GM19025 (cell line): ENCODE results near the gene WHAMM.
"Not testable (repeated sequence)": the region's sequence is repeated elsewhere in the genome, so short reads cannot be mapped to it uniquely, and the experiment has no call there.

Source experiments
- ATAC-seq: cut with Tn5 transposase; IDR thresholded peaks from one replicate; pipeline ENCODE4 v1.9.1; 2021; ENCODE audit warnings: mild to moderate bottlenecking, low read depth, moderate library complexity; ENCODE audit not compliant: unreplicated experiment

The WHAMM gene, protein sequence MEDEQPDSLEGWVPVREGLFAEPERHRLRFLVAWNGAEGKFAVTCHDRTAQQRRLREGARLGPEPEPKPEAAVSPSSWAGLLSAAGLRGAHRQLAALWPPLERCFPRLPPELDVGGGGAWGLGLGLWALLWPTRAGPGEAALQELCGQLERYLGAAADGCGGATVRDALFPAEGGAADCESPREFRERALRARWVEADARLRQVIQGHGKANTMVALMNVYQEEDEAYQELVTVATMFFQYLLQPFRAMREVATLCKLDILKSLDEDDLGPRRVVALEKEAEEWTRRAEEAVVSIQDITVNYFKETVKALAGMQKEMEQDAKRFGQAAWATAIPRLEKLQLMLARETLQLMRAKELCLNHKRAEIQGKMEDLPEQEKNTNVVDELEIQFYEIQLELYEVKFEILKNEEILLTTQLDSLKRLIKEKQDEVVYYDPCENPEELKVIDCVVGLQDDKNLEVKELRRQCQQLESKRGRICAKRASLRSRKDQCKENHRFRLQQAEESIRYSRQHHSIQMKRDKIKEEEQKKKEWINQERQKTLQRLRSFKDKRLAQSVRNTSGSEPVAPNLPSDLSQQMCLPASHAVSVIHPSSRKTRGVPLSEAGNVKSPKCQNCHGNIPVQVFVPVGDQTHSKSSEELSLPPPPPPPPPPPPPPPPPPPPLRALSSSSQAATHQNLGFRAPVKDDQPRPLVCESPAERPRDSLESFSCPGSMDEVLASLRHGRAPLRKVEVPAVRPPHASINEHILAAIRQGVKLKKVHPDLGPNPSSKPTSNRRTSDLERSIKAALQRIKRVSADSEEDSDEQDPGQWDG

GRCh38 chr15:82809308-82810060 lies at the start of gene WHAMM:
WHAMM (plus strand) TSS chr15:82809628; CDS start chr15:82809727, 99 bp downstream.
- ATAC-seq, result peak; percentile 86

DNA sequence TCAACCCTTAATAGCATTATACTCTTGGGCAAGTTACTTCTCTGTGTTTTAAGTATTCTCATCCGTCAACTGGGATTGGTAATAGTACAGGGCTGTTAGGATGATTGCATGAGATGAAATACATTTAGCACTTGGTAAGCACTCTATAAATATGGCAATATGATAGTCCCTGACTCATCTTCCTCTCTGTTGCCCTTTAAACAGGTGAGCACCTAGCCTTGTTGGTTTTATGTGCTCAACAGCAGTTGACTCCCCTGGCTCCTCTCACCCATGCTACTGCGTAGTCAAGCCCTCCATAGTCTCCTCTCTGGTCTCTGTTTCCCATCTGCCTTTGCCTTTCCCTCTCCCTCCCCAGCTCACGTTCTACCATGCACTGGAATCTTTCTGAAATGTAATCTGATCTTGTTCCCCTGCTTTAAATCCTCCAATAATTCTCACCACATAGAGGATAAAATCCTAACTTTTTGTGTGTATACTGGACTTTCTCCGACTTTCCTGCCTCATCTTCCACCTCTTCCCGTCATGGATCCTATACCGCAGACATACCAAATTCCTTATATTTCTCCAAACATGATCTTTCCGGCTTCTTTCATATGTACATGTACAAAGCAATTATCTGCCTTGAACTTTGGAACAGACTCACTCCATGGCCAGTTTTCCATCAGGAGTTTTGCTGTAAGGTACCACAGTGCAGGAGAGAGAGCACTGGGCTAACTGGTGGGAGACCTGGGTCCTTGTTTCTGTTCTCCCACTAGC lies 45.9 kb upstream of the WHAMM start:
- ATAC-seq, result no peak

- no peak for ATAC-seq
These were observed 45.3 kb upstream of the WHAMM start for GRCh38 chr15:82764117-82764490.

DNA sequence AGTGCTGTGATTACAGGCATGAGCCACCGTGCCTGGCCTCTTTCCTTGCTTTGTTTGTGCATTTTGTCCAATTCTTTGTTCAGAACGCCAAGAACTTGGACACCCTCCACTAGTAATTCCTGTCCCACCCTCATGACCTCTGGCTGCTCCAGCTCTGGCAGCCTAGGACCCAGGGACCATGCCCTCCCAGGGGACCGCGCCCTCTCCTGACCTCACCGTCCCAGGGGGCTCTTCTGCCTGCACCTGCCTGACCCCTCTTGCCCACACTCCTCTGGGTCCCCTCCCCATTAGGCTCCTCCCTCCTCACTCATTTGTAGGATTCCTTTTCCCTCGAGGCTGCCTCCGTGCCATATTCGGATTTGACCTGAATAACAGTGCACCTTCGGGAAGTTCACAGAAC lies 44.7 kb upstream of the WHAMM start:
- no peak for ATAC-seq

- ATAC-seq, result not testable (repeated sequence)
These were observed 43.2 kb upstream of the WHAMM start for GRCh38 chr15:82766201-82766600.

GRCh38 chr15:82767163-82767829 lies 42.1 kb upstream of the WHAMM start:
- no peak for ATAC-seq

GRCh38 chr15:82768414-82769054 lies 40.9 kb upstream of the WHAMM start:
- ATAC-seq, result no peak

DNA sequence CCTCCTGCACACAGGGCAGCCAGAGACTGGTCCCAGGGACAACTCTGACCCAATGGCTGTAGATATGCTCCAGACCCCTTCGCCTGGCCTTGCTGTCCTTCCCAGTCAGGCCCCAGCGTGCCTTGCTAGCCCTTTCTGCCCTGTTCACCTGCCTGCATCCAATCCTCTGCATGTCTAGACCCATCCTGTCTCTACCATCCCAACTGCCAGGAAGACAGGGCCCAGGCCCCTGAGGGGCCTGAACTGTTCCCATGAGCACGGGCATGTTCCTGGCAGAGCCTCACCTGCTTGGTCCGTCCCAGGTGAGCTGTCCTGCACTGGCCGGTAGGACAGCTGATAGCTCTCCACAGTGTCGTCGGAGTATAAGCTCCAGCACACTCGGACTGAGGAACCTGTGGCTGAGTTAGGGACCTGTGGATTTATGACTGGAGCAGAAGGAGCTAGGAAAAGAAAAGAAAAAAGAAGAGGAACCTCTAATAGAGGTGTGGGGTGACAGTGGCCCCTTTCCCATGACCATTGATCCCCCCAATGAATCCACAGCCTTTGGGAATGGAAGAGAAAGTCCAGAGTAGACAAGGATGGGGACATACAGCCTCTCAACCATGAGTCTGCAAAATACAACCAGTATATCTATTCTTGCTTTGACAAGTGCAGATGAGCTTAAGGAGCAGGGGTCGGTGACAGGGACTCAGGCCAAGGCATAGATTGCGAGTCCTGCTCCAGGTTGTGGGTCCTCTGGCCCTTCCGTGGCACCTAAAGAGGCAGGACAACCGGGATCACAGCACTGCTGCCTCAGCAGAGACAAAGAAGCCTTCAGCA lies 37.4 kb upstream of the WHAMM start:
- no peak for ATAC-seq

DNA sequence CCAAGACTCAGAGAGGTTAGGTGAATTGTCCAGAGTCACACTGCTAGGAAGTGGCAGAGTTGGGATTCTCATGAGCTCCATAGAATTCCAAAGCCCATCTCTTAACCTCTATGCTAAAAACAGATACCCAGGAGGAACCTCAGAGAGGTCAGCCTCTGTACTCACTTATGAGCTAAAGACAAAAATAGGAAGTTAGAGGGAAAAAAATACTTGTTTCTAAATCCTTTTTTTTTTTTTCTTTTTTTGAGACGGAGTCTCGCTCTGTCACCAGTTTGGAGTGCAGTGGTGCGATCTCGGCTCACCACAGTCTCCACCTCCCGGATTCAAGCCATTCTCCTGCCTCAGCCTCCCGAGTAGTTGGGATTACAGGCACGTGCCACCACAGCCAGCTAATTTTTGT lies 34.9 kb upstream of the WHAMM start:
- no peak for ATAC-seq

GRCh38 chr15:82778755-82779154 lies 30.7 kb upstream of the WHAMM start:
- no peak for ATAC-seq

GRCh38 chr15:82781349-82781748 lies 28.1 kb upstream of the WHAMM start:
- no peak for ATAC-seq

DNA sequence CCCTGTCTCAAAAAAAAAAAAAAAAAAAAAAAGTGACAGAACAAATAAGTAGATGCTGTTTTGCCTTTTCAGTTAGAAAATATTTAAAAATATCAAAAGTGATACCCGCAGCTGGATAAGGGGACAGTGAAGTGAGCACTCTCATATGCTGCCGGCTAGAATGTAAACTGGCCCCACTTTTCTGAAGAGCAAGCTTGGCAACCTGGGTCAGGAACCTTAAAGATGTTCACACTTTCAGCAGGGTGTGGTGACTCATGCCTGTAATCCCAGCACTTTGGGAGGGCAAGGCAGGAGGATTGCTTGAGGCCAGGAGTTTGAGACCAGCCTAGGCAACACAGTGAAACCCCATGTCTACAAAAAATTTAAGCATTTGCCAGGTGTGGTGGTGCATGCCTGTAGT lies 20.9 kb upstream of the WHAMM start:
- ATAC-seq, result no peak

- no peak for ATAC-seq
These were observed 19.9 kb upstream of the WHAMM start for GRCh38 chr15:82789491-82789890.

- no peak for ATAC-seq
These were observed 19.1 kb upstream of the WHAMM start for GRCh38 chr15:82790321-82790720.

GRCh38 chr15:82792068-82792467 lies 17.4 kb upstream of the WHAMM start:
- no peak for ATAC-seq

DNA sequence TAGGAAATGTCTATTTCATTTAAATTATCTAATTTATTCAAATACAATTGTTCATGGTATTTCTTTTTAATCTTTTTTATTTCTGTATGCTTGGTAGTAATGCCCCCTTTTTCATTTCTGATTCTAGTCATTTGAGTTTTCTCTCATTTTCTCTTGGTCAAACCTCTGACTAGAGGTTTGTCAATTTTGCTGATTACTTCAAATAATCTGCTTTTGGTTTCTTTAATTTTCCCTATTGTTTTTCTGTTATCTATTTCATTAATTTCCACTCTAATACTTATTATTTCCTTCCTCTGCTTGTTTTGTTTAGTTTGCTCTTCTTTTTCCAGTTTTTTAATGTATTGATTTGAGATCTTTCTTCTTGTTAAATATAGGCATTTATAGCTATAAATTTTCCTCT lies 15.7 kb upstream of the WHAMM start:
- no peak for ATAC-seq

GRCh38 chr15:82798104-82798503 lies 11.3 kb upstream of the WHAMM start:
- no peak for ATAC-seq

GRCh38 chr15:82798531-82799166 lies 10.8 kb upstream of the WHAMM start:
- no peak for ATAC-seq
